GM21825 (cell line): Measurements from ENCODE around the gene NOS1AP.

ENCODE experiments used
- ATAC-seq: cut with Tn5 transposase; IDR thresholded peaks from one replicate; pipeline ENCODE4 v1.9.1; 2021; ENCODE audit warnings: mild to moderate bottlenecking, moderate library complexity; ENCODE audit not compliant: unreplicated experiment

The NOS1AP gene

DNA sequence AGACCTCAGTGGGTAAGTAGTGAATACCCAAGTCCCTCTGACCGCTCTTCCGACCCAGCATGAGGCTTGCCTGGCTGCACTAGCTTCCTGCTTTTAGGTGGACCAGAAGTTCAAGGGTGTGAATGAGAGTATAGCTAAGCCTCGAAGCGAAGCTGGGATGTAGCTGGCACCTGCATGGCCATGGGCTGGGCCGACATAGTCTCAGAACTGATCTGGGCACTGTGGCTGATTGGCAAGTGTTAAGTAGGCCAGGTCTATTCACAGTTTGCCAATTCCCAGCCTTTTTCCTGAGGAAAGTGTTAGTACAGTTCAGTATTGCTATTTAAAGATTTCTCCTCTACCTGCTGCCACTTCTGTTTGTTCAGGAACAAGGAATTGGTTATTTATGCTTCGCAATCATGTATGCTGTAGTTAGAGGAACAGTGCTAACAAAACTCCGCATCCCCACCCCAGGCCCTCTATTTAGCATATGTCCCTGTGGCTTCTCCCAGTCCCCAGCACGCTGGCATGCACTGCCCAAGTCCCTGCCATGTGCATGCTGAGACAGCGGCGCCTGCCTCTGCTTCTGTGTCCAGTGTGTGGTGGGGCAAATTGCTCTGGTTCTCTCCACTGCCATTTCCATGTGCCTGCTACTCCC, 290.9 kb downstream of the NOS1AP start:
- ATAC-seq: no peak

DNA sequence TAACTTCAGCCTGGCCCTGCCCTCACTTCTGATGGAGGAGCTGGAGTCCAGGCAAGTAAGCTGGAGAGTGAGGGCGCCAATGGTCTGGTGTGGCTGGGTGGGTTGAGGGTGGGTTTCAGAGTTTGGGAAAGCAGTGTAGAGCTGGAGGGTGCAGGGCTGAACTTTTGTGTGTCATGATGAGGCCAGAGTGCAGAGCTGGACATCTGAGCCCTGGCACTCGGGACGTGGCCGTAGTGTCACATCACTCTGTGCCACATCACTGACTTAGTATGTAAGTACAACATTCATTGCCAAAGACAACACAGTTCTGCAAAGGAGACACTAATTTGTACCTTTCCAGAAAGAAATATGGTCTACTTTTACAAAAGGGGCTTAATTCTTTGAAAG, 291.4 kb downstream of the NOS1AP start:
- ATAC-seq: no peak

- peak; percentile 38 for ATAC-seq
Measured at GRCh38 chr1:162361349-162361748, 291.9 kb downstream of the NOS1AP start.

DNA sequence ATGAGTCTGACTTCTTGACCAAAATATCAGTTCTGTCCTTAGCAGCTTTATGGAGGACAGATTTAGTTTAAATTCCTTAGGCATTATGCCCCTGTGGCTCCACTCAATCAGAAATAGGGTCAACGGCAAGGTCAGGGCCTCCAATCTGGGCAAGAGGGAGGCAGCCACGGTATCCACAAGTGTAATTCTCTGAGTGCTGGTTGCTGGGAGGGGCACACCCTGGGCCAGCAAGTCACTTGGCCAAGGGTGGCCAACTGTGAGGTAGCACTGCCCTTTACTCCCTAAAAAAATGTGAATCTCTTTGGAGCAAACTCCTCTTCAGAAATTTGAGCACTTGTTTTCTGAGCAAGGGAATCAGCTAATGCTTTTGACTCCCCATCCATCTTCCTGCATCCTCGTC, 294.3 kb downstream of the NOS1AP start:
- ATAC-seq: no peak

- ATAC-seq: no peak
Measured at GRCh38 chr1:162364498-162364897, 295.0 kb downstream of the NOS1AP start.

GRCh38 chr1:162365284-162366020, 296.0 kb downstream of the NOS1AP start:
- ATAC-seq: no peak

DNA sequence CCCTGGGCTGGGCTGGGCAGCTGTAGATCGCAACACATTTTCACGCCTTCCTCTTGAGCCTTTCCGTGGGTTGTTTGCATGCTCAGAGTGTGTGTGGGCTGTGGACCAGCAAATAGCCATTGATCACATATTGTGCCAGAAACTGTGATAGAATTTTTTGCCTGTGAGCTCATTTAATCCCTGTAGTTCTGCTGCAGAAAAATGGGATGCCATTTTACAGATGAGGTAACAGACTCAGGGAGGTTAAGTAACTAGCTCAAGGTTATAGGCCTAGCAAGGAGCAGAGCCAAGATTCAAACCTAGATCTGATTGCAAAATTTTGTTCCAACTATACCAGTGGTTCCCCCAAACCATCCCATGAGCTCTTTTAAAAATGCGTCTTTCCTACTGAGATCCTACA, 296.7 kb downstream of the NOS1AP start:
- ATAC-seq: no peak

DNA sequence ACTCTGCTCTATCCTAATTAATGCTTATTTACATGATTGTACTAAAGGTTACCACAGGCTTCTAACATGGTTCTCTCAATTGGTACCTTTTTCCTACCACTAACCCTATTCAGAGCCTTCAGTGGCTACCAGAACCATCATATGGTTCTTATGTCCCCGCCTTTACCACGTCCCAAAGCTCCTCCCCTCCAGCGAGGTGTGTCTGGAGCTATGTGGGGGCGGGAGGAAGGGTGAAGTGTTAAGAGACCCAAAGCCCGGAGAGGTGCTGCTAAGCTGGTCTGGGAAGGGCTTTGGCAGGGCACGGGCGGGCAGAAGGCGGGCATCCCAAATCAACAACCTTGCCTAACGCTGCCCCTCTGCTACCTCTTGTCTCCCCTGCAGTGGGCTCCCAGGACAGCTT, 297.2 kb downstream of the NOS1AP start:
- no peak for ATAC-seq

DNA sequence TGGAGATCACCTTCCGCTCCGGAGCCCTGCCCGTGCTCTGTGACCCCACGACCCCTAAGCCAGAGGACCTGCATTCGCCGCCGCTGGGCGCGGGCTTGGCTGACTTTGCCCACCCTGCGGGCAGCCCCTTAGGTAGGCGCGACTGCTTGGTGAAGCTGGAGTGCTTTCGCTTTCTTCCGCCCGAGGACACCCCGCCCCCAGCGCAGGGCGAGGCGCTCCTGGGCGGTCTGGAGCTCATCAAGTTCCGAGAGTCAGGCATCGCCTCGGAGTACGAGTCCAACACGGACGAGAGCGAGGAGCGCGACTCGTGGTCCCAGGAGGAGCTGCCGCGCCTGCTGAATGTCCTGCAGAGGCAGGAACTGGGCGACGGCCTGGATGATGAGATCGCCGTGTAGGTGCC, 297.6 kb downstream of the NOS1AP start:
- no peak for ATAC-seq

- no peak for ATAC-seq
Measured at GRCh38 chr1:162367772-162368171, 298.3 kb downstream of the NOS1AP start.

DNA sequence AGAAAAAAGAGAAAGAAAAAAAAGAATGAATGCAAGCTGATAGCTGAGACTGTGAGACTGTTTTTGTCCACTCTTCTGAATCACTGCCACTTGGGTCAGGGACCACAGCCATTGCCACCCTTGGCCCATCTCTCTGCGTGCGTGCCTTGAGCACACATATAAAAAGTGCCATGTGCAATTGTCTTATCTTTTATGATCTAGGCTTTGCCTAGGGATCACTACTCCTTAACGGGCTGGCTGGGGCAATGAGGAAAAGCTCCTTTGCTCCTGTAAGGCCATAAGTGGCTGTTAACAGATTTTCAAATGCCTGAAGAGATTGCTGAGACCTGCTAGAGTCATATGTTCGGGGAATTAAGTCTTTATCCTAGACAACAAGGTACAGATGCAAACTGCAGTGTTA, 299.0 kb downstream of the NOS1AP start:
- no peak for ATAC-seq

- ATAC-seq: no peak
Measured at GRCh38 chr1:162369571-162369970, 300.1 kb downstream of the NOS1AP start.

DNA sequence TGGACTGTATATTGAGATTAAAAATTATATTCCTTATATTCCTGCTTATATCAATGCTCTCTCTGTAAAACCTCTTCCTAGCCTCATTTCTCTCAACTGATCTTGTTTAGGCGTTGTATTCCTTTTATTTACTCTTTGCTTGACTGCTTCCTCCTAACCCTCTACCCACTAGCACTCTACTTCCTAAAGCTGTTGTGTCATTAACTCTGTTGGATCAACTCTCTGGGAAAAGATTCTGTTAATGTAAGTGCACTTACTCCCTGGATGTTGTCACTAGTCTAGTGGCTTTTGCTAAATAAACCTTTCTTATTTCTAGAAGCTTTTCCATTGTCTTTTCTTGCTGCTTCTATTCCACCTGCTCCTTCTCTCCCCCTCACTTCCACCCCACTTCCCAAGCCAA, 300.7 kb downstream of the NOS1AP start:
- ATAC-seq: no peak

- no peak for ATAC-seq
Measured at GRCh38 chr1:162370721-162371120, 301.2 kb downstream of the NOS1AP start.

DNA sequence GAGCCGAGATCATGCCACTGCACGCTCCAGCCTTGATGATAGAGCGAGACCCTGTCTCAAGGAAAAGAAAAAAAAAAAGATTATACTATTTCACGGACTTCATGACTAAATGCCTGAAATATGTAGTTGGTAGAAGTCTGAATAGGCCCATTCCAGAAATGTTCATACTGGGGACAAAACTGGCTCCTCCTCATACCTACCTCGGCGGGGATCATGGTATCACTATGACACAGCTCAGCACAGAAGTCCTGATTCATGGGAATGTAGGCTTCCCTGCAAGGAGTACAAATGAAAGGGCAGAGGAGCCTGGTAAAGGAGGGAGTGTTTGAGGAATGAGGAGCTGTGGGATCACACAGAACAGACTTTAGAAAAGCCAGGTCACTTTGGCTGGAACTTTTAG, 302.1 kb downstream of the NOS1AP start:
- ATAC-seq: no peak

DNA sequence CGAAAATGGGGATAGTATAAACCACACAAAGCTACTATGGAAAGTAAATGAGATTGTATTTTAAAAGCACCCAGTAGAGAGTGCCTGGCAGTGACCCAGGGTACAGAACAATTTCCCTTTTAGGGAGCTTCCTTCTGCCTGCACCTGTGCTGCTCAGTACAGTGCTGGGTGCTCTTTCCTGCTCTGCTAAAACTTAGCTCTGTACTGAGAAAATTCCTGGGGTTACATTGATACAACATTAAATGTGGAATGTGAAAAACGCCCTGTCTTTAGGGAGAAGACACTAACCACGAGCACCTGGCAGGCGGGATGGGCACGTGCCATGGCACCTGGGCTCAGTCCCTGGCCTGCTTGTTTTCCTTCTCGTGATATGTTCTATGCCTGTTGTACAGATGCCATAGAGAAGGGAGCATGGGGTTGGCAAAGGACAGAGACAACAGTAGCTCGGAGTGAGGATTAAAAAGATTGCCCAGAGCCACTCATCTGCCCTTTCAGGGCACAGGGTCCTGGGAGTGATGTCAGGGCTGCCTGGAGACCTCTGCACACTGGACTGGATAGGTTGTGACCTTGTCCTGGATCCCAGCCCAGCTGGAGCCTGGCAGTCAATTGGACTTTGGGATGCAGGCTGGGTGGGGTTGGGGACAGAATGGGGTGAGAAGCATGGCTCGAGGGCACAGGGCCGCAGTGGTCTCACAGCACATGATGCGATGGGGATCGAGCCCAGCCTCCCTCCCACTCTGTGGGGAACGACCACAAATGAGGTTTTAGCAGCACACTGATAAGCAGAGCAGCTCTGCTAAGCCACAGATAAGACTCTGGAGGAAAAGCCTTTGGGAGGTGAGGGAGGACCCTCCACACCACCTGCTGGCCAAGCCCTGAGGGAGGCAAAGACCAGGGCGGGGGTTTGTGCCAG, 302.9 kb downstream of the NOS1AP start:
- ATAC-seq: no peak

- ATAC-seq: no peak
Measured at GRCh38 chr1:162373072-162373427, 303.6 kb downstream of the NOS1AP start.

DNA sequence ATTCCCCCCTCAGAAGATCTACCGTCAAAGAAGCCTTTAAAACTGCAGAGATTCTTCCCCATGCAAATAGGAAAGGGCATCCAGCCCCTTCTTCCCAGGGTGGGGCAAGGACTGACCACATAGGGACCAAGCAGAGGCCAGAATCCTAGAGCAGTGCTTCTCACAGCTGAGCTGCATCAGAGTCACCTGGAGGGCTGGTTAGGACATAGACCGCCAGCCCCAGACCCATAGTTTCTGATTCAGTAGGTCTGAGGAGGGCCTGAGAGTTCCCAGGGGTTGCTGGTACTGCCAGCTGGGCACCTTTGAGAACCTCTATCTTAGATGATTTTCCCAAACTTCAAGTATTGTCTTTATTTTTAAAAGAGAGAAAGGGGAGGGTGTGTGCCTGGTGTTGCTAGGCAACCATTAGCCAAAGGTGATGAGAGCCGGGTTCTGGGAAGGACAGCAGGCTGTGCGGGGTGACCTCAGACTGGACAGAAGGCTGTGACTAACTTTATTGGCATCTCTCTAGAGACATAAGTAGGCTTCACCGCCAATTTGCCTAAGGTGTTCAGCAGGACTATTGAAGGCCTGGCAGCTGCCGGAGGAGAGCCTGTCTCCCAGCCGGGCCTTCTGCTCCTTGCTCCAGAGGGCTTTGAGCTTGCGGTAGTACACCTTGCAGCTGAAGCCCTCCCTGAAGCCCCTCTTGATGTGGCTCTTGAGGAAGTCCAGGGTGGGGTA, 304.2 kb downstream of the NOS1AP start:
- ATAC-seq: no peak

GRCh38 chr1:162374406-162374805, 304.9 kb downstream of the NOS1AP start:
- no peak for ATAC-seq

DNA sequence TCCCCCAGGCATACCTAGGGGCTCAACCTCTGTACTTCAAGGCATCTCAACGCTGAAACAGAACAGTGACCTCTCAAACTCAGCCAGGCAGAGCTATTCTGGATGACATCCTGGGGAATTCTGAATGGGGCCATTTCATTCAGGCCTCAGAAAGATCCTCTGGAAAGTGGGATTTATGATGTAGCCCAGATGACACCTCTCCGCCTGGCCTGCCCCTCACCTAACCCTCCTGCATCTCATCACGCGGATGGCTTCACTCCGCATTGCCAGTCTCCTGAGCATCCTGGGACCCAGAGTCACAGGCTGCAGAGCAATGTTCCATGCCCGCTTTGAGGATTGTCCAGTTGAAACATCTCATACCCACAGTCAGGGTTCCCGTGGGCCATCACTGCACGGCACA, 306.0 kb downstream of the NOS1AP start:
- no peak for ATAC-seq

DNA sequence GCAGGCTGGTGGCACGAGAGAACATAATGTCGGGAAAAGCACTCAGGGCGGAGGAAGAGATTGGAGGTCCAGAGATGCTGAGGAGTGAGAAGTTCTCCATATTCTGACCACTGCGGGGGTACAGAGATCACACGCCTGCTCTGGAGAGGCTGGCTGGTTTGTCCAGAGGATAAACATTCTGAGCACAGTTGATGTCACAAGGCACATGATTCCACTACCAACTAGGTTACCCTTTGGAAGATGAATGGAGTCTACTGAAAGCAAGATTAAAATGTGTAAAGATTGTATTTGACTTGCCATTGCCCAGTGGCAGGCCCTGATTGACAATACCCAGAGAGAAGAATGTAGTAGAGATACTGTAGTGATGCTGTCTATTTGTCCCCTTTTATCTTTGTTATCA, 307.2 kb downstream of the NOS1AP start, which contains the start of gene SPATA46:
Gene SPATA46, minus strand, starts transcription at position 164 of the 400 bp plus-strand sequence. Its CDS starts 64 bp downstream, at position 100.
- no peak for ATAC-seq
